ENCODE results near the gene DLGAP1.

DNA sequence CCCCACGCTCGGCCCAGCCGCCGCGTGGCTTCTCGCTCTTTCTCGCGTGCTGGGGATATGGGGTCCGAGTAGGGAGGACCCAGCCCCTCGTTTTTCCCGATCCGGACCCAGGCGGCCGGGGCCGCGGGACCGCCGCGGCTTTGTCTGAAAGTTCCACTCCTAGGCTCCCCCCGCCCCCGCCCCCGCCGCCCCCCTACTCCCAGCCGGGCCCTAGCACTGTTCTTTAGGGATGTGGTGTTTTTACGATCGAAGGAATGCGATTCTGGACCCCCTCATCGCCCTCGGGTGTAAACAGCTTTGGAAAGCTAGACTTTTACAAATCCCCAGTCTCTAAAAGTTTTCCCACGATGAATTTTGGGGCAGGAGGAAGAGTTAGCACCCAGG is 1004.3 kb downstream of the DLGAP1 start:
- TF ChIP-seq, protein P1, sequence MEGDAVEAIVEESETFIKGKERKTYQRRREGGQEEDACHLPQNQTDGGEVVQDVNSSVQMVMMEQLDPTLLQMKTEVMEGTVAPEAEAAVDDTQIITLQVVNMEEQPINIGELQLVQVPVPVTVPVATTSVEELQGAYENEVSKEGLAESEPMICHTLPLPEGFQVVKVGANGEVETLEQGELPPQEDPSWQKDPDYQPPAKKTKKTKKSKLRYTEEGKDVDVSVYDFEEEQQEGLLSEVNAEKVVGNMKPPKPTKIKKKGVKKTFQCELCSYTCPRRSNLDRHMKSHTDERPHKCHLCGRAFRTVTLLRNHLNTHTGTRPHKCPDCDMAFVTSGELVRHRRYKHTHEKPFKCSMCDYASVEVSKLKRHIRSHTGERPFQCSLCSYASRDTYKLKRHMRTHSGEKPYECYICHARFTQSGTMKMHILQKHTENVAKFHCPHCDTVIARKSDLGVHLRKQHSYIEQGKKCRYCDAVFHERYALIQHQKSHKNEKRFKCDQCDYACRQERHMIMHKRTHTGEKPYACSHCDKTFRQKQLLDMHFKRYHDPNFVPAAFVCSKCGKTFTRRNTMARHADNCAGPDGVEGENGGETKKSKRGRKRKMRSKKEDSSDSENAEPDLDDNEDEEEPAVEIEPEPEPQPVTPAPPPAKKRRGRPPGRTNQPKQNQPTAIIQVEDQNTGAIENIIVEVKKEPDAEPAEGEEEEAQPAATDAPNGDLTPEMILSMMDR (IDR thresholded peaks at IDR 0.05): no peak
- TF ChIP-seq POLR2AphosphoS5 (IDR thresholded peaks at IDR 0.05): no peak
- no peak for TF ChIP-seq EP300 (IDR thresholded peaks at IDR 0.05)
